ENCODE data around the gene SETBP1. TPM values are rescaled to one million over a fixed set of nuclear protein-coding genes. Genes with fewer than 3 reads are reported as not detected.

Gene SETBP1
- total and polyA plus RNA-seq, 2 of the 8 experiments (the other 6 are each of a cell fraction or from before 2014, with no cell fraction given): 2.0 to 6.5 TPM

- no peak overlapping the region for H3K56ac ChIP-seq (replicated peaks; ENCODE audit: insufficient read length, low read depth, low read length)
- no peak for DNase-seq (ENCODE audit: low read depth in 1 of 2, low spot score in 2 of 2)
- TF ChIP-seq ASH2L (IDR thresholded peaks at IDR 0.05; ENCODE audit: low read length) (no peak), NANOG (IDR thresholded peaks at IDR 0.05; ENCODE audit: insufficient read depth, low read depth, low read length, poor library complexity, severe bottlenecking) (no peak), TCF12 (IDR thresholded peaks at IDR 0.05; ENCODE audit: low read depth, low read length) (no peak), CBX5 (IDR thresholded peaks at IDR 0.05; ENCODE audit: low read depth, low read length) (no peak), ZNF274 (IDR thresholded peaks at IDR 0.05; ENCODE audit: borderline replicate concordance, extremely low read depth, low read length) (no peak), KDM4A (IDR thresholded peaks at IDR 0.05; ENCODE audit: low read depth, low read length, severe bottlenecking) (no peak), SRF (IDR thresholded peaks at IDR 0.05; ENCODE audit: low read depth, low read length) (no peak), CHD2 (IDR thresholded peaks at IDR 0.05; ENCODE audit: low read length) (no peak), RBBP5 (IDR thresholded peaks at IDR 0.05; ENCODE audit: borderline replicate concordance, low read depth, low read length) (no peak), ATF3 (IDR thresholded peaks at IDR 0.05; ENCODE audit: insufficient read depth, low read depth, low read length) (no peak), SIRT6 (IDR thresholded peaks at IDR 0.05; ENCODE audit: low read length) (no peak), BRCA1 (IDR thresholded peaks at IDR 0.05; ENCODE audit: low read depth, low read length) (no peak)
- no peak overlapping the region for H2AFZ ChIP-seq (ENCODE audit: low read length)
- H2BK120ac ChIP-seq (replicated peaks; ENCODE audit: low read depth, low read length): no peak overlapping the region
- H3K79me1 ChIP-seq (ENCODE audit: low read depth, low read length): no peaks in the 10 kb centered on the region
- no peak overlapping the region for H2BK5ac ChIP-seq (ENCODE audit: low read depth, low read length)
- H3K36me3 ChIP-seq (ENCODE audit: control insufficient read depth in 2 of 4, insufficient read depth in 4 of 4, low read length in 3 of 4): peaks cover 0 to 3% (median 0%) of the 10 kb centered on the region in 4 experiments; a peak in 1 of 8 replicates
- H3K4me3 ChIP-seq (ENCODE audit: extremely low read depth in 1 of 4, insufficient read depth in 2 of 4, low read depth in 3 of 4, low read length in 4 of 4): no peak overlapping the region
- no peak overlapping the region for H3K4me2 ChIP-seq (ENCODE audit: insufficient read depth in 1 of 2, low read depth in 2 of 2, low read length in 2 of 2)
- POLR2A ChIA-PET (ENCODE audit: partially characterized antibody): no interaction called here
- FAIRE-seq: no peak
- H3K4ac ChIP-seq (replicated peaks; ENCODE audit: insufficient read length, low read depth, low read length): no peak overlapping the region
- H4K91ac ChIP-seq (replicated peaks; ENCODE audit: insufficient read length, low read length): no peak overlapping the region
- no peak overlapping the region for H2BK12ac ChIP-seq (ENCODE audit: low read depth, low read length)
- no peaks in the 10 kb centered on the region for H3K79me2 ChIP-seq (ENCODE audit: control insufficient read depth in 1 of 2, insufficient read depth in 2 of 2, low read length in 2 of 2)
- WGBS, 2 experiments (ENCODE audit: extremely low coverage in 1 of 2, insufficient coverage in 1 of 2, insufficient read length in 1 of 2, insufficient replicate concordance in 2 of 2, low coverage in 1 of 2, low lambda C conversion rate in 2 of 2, missing lambda C conversion rate in 1 of 2): 92% methylated on average over 6 of the region's 6 CpGs; no CpG with 5 or more reads in 1 of the 2 experiments
- H3K4me1 ChIP-seq (replicated peaks in 1 of 4; ENCODE audit: control insufficient read depth in 3 of 4, insufficient read depth in 4 of 4, low read length in 3 of 4): 0 out of 7 replicates have a peak, but pooled peaks cover 0 to 4% (median 0%) of the 10 kb centered on the region in 4 experiments
- no peak overlapping the region for H4K5ac ChIP-seq (ENCODE audit: insufficient read length, low read depth, low read length)
- no peak overlapping the region for H4K8ac ChIP-seq (ENCODE audit: extremely low read depth, insufficient read depth, low read length)
- peaks cover 15 to 23% of the 10 kb centered on the region in 2 experiments; a peak in 3 of 4 replicates for H3K9me3 ChIP-seq (ENCODE audit: insufficient read depth in 2 of 2, low read depth in 1 of 2, low read length in 1 of 2)
- H3K9ac ChIP-seq (replicated peaks in 1 of 4; ENCODE audit: extremely low read depth in 1 of 4, low read depth in 3 of 4, low read length in 3 of 4): no peak overlapping the region
- H2AK5ac ChIP-seq (ENCODE audit: low read depth, low read length): no peak overlapping the region
- H3K18ac ChIP-seq (ENCODE audit: extremely low read depth, low read length): no peak overlapping the region
- CTCF ChIA-PET (ENCODE audit: partially characterized antibody): interaction anchor here (1.5 kb wide), 1 partner anchor 12 kb away, joined by 3 read pairs; no protein-coding TSS in a partner anchor
- H2BK20ac ChIP-seq (ENCODE audit: low read length): no peak overlapping the region
- no peaks in the 10 kb centered on the region for H3K27me3 ChIP-seq (replicated peaks in 1 of 4; ENCODE audit: control insufficient read depth in 3 of 4, extremely low read depth in 1 of 4, insufficient read depth in 3 of 4, low read length in 3 of 4)
- no peak overlapping the region for H3K14ac ChIP-seq (ENCODE audit: insufficient read length)
- no peak overlapping the region for H3K23ac ChIP-seq (ENCODE audit: insufficient read length)
- no peak overlapping the region for H3K27ac ChIP-seq (ENCODE audit: low read depth, low read length)
- H4K20me1 ChIP-seq (replicated peaks in 1 of 2; ENCODE audit: control insufficient read depth in 1 of 2, insufficient read depth in 2 of 2, low read length in 2 of 2): no peaks in the 10 kb centered on the region
- no peak overlapping the region for H2BK15ac ChIP-seq (ENCODE audit: low read length)
- no peaks in the 10 kb centered on the region; the same call in 1 of the 2 replicates for H3K23me2 ChIP-seq (ENCODE audit: low read depth, low read length)
Observed at GRCh38 chr18:44936485-44936884, 255.8 kb downstream of the SETBP1 start.

Measured in H1 (cell line).